ENCODE data around the gene TMEM109. TPM values are rescaled to one million over a fixed set of nuclear protein-coding genes. Genes with fewer than 3 reads are reported as not detected.

TMEM109 gene
- total and polyA plus RNA-seq, 2 experiments from 2014 or later: 17.4 to 17.7 TPM

DNA sequence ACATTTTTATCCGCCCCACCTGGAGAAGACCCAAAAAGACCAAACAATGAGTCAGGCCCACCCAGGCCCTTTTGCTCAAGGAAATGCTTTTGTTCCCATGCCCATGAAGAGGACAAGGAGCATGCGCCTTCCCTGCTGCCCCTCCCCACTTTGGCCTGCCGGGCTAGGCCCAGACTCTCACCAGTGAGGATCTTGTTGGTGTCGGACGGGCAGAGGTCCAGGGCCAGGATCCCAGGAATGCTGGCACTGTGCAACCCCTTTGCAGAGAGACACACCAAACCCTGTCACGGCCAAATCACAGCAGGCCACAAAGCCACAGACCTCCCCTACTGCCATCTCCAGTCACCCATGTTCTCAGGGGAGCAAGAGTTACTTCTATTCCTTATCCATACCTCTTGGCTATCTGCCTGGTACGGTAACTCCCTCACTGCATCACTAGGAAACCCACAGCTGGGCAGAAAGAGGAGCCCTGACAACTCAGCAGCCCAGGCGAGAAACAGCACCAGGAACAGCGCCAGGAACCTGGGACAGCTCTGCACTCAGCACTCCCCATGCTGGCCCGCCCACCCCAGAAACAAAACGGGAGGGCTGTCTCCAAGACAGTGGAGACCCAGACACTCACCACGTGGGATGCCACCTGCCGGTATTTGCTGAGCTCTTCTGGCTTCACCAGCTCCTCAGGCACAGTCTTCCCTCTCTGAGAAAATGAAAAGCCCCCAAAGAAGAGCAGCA lies 13.1 kb upstream of the TMEM109 start:
- Histone ChIP-seq H3K79me2 (replicated peaks; ENCODE audit: insufficient read depth) (peaks cover 35% of the 10 kb centered on the region), H4K20me1 (replicated peaks; ENCODE audit: insufficient read depth) (peaks cover 39% of the 10 kb centered on the region)

More for the DNA sequence above, 13.1 kb upstream of the TMEM109 start:
- Mint-ChIP-seq H3K4me1 (peaks cover 13% of the 10 kb centered on the region), H3K27me3 (ENCODE audit: insufficient read depth, low read depth, poor library complexity) (no peaks in the 10 kb centered on the region), H3K4me3 (no peak overlapping the region), H3K27ac (no peak overlapping the region), H3K9me3 (no peaks in the 10 kb centered on the region), H3K36me3 (ENCODE audit: low read depth) (peaks cover 78% of the 10 kb centered on the region)
- H3K4me1 ChIP-seq (ENCODE audit: insufficient read depth): peaks cover 9% of the 10 kb centered on the region
- H3K27ac ChIP-seq (ENCODE audit: low read depth): no peak overlapping the region
- TF ChIP-seq, protein P1, sequence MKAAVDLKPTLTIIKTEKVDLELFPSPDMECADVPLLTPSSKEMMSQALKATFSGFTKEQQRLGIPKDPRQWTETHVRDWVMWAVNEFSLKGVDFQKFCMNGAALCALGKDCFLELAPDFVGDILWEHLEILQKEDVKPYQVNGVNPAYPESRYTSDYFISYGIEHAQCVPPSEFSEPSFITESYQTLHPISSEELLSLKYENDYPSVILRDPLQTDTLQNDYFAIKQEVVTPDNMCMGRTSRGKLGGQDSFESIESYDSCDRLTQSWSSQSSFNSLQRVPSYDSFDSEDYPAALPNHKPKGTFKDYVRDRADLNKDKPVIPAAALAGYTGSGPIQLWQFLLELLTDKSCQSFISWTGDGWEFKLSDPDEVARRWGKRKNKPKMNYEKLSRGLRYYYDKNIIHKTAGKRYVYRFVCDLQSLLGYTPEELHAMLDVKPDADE (IDR thresholded peaks at IDR 0.05): no peak
- TF ChIP-seq CREB1 (CRISPR knock-in tag; IDR thresholded peaks at IDR 0.05; ENCODE audit: low read depth) (no peak), STAT1 (IDR thresholded peaks at IDR 0.05; ENCODE audit: unreplicated experiment) (no peak), ZNF114 (CRISPR knock-in tag; IDR thresholded peaks at IDR 0.05) (no peak), ZNF331 (CRISPR knock-in tag; IDR thresholded peaks at IDR 0.05; ENCODE audit: low read depth) (no peak), EZH2 (IDR thresholded peaks at IDR 0.05; ENCODE audit: low read depth, unreplicated experiment) (no peak), JUNB (IDR thresholded peaks at IDR 0.05; ENCODE audit: unreplicated experiment) (no peak), POLR2AphosphoS5 (IDR thresholded peaks at IDR 0.05; ENCODE audit: low read depth) (no peak), NANOG (IDR thresholded peaks at IDR 0.05; ENCODE audit: borderline replicate concordance) (no peak), EZH2phosphoT487 (IDR thresholded peaks at IDR 0.05; ENCODE audit: unreplicated experiment) (no peak)
- TF ChIP-seq, protein P2, sequence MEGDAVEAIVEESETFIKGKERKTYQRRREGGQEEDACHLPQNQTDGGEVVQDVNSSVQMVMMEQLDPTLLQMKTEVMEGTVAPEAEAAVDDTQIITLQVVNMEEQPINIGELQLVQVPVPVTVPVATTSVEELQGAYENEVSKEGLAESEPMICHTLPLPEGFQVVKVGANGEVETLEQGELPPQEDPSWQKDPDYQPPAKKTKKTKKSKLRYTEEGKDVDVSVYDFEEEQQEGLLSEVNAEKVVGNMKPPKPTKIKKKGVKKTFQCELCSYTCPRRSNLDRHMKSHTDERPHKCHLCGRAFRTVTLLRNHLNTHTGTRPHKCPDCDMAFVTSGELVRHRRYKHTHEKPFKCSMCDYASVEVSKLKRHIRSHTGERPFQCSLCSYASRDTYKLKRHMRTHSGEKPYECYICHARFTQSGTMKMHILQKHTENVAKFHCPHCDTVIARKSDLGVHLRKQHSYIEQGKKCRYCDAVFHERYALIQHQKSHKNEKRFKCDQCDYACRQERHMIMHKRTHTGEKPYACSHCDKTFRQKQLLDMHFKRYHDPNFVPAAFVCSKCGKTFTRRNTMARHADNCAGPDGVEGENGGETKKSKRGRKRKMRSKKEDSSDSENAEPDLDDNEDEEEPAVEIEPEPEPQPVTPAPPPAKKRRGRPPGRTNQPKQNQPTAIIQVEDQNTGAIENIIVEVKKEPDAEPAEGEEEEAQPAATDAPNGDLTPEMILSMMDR (conservative IDR thresholded peaks at IDR 0.05; ENCODE audit: low read depth in 2 of 2): no peak
- TF ChIP-seq, protein P3, sequence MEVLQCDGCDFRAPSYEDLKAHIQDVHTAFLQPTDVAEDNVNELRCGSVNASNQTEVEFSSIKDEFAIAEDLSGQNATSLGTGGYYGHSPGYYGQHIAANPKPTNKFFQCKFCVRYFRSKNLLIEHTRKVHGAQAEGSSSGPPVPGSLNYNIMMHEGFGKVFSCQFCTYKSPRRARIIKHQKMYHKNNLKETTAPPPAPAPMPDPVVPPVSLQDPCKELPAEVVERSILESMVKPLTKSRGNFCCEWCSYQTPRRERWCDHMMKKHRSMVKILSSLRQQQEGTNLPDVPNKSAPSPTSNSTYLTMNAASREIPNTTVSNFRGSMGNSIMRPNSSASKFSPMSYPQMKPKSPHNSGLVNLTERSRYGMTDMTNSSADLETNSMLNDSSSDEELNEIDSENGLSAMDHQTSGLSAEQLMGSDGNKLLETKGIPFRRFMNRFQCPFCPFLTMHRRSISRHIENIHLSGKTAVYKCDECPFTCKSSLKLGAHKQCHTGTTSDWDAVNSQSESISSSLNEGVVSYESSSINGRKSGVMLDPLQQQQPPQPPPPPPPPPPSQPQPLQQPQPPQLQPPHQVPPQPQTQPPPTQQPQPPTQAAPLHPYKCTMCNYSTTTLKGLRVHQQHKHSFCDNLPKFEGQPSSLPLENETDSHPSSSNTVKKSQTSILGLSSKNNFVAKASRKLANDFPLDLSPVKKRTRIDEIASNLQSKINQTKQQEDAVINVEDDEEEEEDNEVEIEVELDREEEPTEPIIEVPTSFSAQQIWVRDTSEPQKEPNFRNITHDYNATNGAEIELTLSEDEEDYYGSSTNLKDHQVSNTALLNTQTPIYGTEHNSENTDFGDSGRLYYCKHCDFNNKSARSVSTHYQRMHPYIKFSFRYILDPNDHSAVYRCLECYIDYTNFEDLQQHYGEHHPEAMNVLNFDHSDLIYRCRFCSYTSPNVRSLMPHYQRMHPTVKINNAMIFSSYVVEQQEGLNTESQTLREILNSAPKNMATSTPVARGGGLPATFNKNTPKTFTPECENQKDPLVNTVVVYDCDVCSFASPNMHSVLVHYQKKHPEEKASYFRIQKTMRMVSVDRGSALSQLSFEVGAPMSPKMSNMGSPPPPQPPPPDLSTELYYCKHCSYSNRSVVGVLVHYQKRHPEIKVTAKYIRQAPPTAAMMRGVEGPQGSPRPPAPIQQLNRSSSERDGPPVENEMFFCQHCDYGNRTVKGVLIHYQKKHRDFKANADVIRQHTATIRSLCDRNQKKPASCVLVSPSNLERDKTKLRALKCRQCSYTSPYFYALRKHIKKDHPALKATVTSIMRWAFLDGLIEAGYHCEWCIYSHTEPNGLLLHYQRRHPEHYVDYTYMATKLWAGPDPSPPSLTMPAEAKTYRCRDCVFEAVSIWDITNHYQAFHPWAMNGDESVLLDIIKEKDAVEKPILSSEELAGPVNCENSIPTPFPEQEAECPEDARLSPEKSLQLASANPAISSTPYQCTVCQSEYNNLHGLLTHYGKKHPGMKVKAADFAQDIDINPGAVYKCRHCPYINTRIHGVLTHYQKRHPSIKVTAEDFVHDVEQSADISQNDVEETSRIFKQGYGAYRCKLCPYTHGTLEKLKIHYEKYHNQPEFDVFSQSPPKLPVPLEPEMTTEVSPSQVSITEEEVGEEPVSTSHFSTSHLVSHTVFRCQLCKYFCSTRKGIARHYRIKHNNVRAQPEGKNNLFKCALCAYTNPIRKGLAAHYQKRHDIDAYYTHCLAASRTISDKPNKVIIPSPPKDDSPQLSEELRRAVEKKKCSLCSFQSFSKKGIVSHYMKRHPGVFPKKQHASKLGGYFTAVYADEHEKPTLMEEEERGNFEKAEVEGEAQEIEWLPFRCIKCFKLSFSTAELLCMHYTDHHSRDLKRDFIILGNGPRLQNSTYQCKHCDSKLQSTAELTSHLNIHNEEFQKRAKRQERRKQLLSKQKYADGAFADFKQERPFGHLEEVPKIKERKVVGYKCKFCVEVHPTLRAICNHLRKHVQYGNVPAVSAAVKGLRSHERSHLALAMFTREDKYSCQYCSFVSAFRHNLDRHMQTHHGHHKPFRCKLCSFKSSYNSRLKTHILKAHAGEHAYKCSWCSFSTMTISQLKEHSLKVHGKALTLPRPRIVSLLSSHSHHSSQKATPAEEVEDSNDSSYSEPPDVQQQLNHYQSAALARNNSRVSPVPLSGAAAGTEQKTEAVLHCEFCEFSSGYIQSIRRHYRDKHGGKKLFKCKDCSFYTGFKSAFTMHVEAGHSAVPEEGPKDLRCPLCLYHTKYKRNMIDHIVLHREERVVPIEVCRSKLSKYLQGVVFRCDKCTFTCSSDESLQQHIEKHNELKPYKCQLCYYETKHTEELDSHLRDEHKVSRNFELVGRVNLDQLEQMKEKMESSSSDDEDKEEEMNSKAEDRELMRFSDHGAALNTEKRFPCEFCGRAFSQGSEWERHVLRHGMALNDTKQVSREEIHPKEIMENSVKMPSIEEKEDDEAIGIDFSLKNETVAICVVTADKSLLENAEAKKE (CRISPR knock-in tag; IDR thresholded peaks at IDR 0.05): no peak
- TF ChIP-seq, protein P4, sequence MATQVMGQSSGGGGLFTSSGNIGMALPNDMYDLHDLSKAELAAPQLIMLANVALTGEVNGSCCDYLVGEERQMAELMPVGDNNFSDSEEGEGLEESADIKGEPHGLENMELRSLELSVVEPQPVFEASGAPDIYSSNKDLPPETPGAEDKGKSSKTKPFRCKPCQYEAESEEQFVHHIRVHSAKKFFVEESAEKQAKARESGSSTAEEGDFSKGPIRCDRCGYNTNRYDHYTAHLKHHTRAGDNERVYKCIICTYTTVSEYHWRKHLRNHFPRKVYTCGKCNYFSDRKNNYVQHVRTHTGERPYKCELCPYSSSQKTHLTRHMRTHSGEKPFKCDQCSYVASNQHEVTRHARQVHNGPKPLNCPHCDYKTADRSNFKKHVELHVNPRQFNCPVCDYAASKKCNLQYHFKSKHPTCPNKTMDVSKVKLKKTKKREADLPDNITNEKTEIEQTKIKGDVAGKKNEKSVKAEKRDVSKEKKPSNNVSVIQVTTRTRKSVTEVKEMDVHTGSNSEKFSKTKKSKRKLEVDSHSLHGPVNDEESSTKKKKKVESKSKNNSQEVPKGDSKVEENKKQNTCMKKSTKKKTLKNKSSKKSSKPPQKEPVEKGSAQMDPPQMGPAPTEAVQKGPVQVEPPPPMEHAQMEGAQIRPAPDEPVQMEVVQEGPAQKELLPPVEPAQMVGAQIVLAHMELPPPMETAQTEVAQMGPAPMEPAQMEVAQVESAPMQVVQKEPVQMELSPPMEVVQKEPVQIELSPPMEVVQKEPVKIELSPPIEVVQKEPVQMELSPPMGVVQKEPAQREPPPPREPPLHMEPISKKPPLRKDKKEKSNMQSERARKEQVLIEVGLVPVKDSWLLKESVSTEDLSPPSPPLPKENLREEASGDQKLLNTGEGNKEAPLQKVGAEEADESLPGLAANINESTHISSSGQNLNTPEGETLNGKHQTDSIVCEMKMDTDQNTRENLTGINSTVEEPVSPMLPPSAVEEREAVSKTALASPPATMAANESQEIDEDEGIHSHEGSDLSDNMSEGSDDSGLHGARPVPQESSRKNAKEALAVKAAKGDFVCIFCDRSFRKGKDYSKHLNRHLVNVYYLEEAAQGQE (IDR thresholded peaks at IDR 0.05; ENCODE audit: unreplicated experiment): no peak
- DNase-seq (ENCODE audit: low spot score) (no peak), ATAC-seq (no peak)
- no peaks in the 10 kb centered on the region for H3K9me2 ChIP-seq (ENCODE audit: insufficient read depth)
- H3K27me3 ChIP-seq (ENCODE audit: insufficient read depth): no peaks in the 10 kb centered on the region
- peaks cover 2% of the 10 kb centered on the region; the same call in 1 of the 2 replicates for H3F3A ChIP-seq (replicated peaks; ENCODE audit: low read depth)
- no peak overlapping the region for H3K4me3 ChIP-seq
- H3K4me2 ChIP-seq: no peak overlapping the region
- peaks cover 41% of the 10 kb centered on the region for H3K36me3 ChIP-seq (ENCODE audit: insufficient read depth)
- no peak overlapping the region for H2AFZ ChIP-seq

Measured in GM23338 (cell line).